Tracheal epithelial cell (primary cell): Measurements from ENCODE around the gene PIK3R6. TPM values are rescaled to one million over a fixed set of nuclear protein-coding genes. Genes with fewer than 3 reads are reported as not detected.

Experiments
- total RNA-seq: library from RNA; depleted of rRNA; stranded (reverse); fragments of >200 nt; gene quantifications from 2 replicates; pipeline ENCODE4 v1.2.1, GENCODE V29; 2014

PIK3R6 gene, protein sequence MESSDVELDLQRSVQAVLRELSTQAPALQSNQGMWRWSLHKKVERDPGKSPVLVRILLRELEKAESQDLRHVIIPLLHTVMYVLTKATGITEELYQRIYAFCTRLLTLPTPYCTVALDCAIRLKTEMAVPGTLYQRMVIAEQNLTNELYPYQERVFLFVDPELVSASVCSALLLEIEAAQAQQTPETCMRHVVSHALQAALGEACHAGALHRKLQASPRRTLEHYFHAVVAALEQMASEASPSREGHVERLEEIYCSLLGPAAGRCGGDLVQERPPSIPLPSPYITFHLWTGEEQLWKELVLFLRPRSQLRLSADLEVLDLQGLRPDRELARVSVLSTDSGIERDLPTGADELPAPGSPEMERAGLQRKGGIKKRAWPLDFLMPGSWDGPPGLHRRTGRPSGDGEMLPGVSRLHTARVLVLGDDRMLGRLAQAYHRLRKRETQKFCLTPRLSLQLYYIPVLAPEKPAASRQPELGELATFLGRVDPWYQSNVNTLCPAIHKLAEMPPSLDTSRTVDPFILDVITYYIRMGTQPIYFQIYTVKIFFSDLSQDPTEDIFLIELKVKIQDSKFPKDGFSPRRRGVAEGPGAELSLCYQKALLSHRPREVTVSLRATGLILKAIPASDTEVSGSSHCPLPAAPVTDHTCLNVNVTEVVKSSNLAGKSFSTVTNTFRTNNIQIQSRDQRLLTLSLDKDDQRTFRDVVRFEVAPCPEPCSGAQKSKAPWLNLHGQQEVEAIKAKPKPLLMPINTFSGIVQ
- not detected in 2 replicates for total RNA-seq

GRCh38 chr17:8867361-8867981 is at the start of gene PIK3R6:
PIK3R6 (minus strand) TSS chr17:8867674; CDS start chr17:8849794, 17,880 bp downstream.

DNA sequence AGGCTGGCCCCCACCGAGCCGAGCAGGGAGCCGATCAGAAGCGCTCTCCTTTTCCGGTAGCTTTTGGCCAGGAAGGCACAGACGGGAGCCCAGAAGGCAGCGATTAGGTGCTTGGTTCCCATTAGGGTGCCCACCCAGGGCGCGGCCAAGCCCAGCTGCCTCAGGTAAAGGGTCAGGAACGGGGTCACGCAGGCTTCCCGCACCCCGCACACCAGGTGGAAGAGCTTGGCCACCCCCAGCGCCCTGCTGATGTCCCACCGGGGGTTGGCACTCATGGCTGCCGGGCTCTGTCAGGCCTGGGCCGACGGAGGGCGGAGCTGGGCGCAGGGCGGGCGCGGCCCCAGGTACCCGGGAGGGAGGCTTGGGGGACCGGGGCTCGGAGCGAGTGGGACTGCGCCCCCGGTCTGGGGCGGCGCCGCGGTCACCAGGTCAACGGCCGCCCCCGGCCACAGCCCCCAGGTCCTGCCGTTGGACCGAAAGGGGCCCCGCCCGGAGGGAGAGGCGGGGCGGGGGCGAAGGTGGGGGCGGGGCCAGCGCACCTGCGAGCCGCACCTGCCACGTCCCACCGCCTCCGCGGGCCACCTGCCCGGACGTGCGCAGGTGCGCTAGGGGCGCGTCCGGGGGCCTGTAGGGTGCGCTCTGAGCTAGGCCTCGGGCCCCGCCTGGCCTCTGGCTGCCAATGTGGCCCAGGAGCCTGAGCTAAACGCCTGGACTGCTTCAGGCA is 68.5 kb downstream of the PIK3R6 start, which contains the start of gene MFSD6L:
TSS of gene MFSD6L (minus strand) at position 520 of the 724 bp plus-strand sequence. CDS start at position 275, 245 bp downstream.

DNA sequence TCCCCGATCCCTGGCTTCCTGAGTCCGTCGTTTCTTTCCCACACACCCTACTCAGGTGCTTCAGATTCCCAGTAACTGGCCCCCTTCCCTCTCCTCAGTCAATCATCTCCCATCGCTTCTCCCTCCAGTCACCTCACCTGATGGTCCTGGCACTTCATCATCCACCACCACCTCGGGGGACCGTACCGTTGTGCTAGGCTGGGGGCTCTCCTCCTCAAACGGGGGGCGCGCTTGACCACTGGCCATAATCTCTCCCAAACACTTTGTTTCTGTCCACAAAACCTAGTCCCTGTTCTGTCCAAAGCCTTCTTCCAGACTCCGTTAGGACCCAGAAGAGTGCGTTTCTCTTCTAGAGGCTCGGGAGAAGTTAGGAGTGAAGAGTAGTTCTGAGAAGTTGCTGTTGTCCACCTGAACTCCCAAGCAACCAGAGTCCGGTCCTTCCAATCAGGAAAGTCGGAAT is 109.3 kb downstream of the PIK3R6 start, which contains the start of gene SPDYE4:
TSS of gene SPDYE4 (minus strand) at position 410 of the 460 bp plus-strand sequence. CDS start at position 246, 164 bp downstream.

Other genes with a start within 250 kb of the PIK3R6 start
- gene MYH10, start 236.9 kb downstream of the PIK3R6 start, total RNA-seq: 33.0 and 35.9 TPM in 2 replicates
- not detected in 2 replicates for gene CCDC42, start 122.8 kb downstream of the PIK3R6 start, total RNA-seq
- not detected in 2 replicates for gene SPDYE4, start 109.1 kb downstream of the PIK3R6 start, total RNA-seq
- gene MFSD6L, start 68.3 kb downstream of the PIK3R6 start, total RNA-seq: 0.48 TPM in 1 of 2 replicates, not detected in the other
- gene PIK3R5, start 98.0 kb upstream of the PIK3R6 start, total RNA-seq: not detected in 2 replicates
- 0.21 and 4.6 TPM in 2 replicates for gene NTN1, start 153.8 kb upstream of the PIK3R6 start, total RNA-seq